ENCODE results near the gene ADAMTS14. TPM values are rescaled to one million over a fixed set of nuclear protein-coding genes. Genes with fewer than 3 reads are reported as not detected.

ADAMTS14 gene
- polyA plus RNA-seq, 1 donor (not counting 4 experiments of a cell fraction or from before 2014, with no cell fraction given) = 0.09 TPM

DNA sequence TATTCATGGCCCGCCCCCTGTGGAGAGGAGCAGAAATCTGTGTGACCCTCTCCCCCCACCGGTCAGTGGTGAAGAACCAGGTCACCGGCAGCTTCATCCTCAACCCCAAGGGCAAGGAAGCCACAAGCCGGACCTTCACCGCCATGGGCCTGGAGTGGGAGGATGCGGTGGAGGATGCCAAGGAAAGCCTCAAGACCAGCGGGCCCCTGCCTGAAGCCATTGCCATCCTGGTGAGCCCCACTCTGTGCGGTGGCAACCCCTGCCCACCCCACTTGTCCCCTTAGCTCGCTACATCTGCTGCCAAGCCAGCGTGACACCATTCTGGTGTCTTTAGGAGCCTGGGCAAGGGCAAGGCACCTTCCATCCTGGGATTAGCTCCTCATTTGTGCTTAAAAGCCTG, 77.5 kb downstream of the ADAMTS14 start:
- DNase-seq (ENCODE audit: low read depth, low spot score) = no peak
- Histone ChIP-seq H3K36me3 (ENCODE audit: control insufficient read depth in 2 of 2, extremely low read depth in 1 of 2, insufficient read depth in 2 of 2, low read length in 2 of 2) (no peaks in the 10 kb centered on the region), H4K20me1 (ENCODE audit: control insufficient read depth, extremely low read depth, insufficient read depth, low read length) (peaks cover 3% of the 10 kb centered on the region), H3K4me1 (ENCODE audit: control insufficient read depth, extremely low read depth, insufficient read depth, low read length) (no peaks in the 10 kb centered on the region), H3K4me2 (ENCODE audit: control insufficient read depth, extremely low read depth, insufficient read depth, low read depth, low read length) (no peak overlapping the region), H3K9ac (ENCODE audit: control insufficient read depth, extremely low read depth, insufficient read depth, low read length) (no peak overlapping the region), H3K79me2 (ENCODE audit: control insufficient read depth, insufficient read depth, low read length) (no peaks in the 10 kb centered on the region), H3K4me3 (ENCODE audit: control insufficient read depth in 2 of 3, extremely low read depth in 1 of 3, insufficient read depth in 2 of 3, low read depth in 1 of 3, low read length in 3 of 3) (no peak overlapping the region), H2AFZ (ENCODE audit: control insufficient read depth, low read length) (no peak overlapping the region), H3K9me1 (ENCODE audit: control insufficient read depth, extremely low read depth, insufficient read depth, low read length) (no peaks in the 10 kb centered on the region), H3K27ac (ENCODE audit: control insufficient read depth, insufficient read depth, low read length) (no peak overlapping the region), H3K9me3 (ENCODE audit: control insufficient read depth, low read depth, low read length) (no peaks in the 10 kb centered on the region), H3K27me3 (ENCODE audit: control insufficient read depth, extremely low read depth, insufficient read depth, low read length) (peaks cover 10% of the 10 kb centered on the region)
- dilution Hi-C loops (cut with MboI; ENCODE audit: extremely low pct_ligation_motif_present, low sequenced_read_pairs) = no loop called here
- TF ChIP-seq EZH2 (IDR thresholded peaks at IDR 0.05; ENCODE audit: low read length) = no peak
- TF ChIP-seq, protein P1, sequence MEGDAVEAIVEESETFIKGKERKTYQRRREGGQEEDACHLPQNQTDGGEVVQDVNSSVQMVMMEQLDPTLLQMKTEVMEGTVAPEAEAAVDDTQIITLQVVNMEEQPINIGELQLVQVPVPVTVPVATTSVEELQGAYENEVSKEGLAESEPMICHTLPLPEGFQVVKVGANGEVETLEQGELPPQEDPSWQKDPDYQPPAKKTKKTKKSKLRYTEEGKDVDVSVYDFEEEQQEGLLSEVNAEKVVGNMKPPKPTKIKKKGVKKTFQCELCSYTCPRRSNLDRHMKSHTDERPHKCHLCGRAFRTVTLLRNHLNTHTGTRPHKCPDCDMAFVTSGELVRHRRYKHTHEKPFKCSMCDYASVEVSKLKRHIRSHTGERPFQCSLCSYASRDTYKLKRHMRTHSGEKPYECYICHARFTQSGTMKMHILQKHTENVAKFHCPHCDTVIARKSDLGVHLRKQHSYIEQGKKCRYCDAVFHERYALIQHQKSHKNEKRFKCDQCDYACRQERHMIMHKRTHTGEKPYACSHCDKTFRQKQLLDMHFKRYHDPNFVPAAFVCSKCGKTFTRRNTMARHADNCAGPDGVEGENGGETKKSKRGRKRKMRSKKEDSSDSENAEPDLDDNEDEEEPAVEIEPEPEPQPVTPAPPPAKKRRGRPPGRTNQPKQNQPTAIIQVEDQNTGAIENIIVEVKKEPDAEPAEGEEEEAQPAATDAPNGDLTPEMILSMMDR (optimal IDR thresholded peaks at IDR 0.05 in 1 of 3, IDR thresholded peaks at IDR 0.05 in 1 of 3, conservative IDR thresholded peaks at IDR 0.05 in 1 of 3; ENCODE audit: extremely low read depth in 1 of 3, insufficient read depth in 2 of 3, low read length in 3 of 3) = no peak
- no peak for FAIRE-seq

DNA sequence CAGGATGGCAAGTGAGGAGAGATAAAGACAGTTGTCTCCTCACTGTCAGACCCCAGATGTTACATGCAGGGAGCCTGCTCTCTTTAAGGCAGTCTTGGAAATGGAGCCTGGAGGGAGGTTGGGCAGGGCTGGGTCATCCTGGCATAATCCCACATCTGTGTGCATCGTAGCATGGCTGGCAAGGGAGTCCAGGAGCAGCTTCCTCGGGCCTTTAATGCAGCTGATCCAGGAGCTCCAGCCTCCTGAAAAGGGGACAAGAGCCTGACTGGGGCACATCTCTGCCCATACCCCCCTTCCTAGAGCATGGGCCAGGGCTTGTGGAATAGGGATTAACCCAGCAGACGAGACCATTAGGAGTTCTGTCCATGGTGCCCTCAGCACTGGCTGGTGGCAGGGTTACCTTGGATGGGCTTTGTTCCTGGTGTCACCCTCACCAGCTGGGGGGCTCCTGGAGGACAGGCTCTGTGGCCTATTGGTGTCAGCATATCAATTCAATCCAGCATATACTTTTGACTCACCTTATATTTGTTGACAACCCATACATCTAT, 77.9 kb downstream of the ADAMTS14 start:
- Histone ChIP-seq H3K9me1 (ENCODE audit: control insufficient read depth, extremely low read depth, insufficient read depth, low read length) (no peaks in the 10 kb centered on the region), H3K9ac (ENCODE audit: control insufficient read depth, extremely low read depth, insufficient read depth, low read length) (no peak overlapping the region), H3K9me3 (ENCODE audit: control insufficient read depth, low read depth, low read length) (no peaks in the 10 kb centered on the region), H3K27ac (ENCODE audit: control insufficient read depth, insufficient read depth, low read length) (no peak overlapping the region), H3K4me3 (ENCODE audit: control insufficient read depth in 2 of 3, extremely low read depth in 1 of 3, insufficient read depth in 2 of 3, low read depth in 1 of 3, low read length in 3 of 3) (no peak overlapping the region), H4K20me1 (ENCODE audit: control insufficient read depth, extremely low read depth, insufficient read depth, low read length) (peaks cover 3% of the 10 kb centered on the region), H3K4me1 (ENCODE audit: control insufficient read depth, extremely low read depth, insufficient read depth, low read length) (no peaks in the 10 kb centered on the region), H3K27me3 (ENCODE audit: control insufficient read depth, extremely low read depth, insufficient read depth, low read length) (peaks cover 6% of the 10 kb centered on the region), H3K4me2 (ENCODE audit: control insufficient read depth, extremely low read depth, insufficient read depth, low read depth, low read length) (no peak overlapping the region), H3K79me2 (ENCODE audit: control insufficient read depth, insufficient read depth, low read length) (no peaks in the 10 kb centered on the region), H3K36me3 (ENCODE audit: control insufficient read depth in 2 of 2, extremely low read depth in 1 of 2, insufficient read depth in 2 of 2, low read length in 2 of 2) (no peaks in the 10 kb centered on the region), H2AFZ (ENCODE audit: control insufficient read depth, low read length) (no peak overlapping the region)
- no peak for FAIRE-seq
- dilution Hi-C loops (cut with MboI; ENCODE audit: extremely low pct_ligation_motif_present, low sequenced_read_pairs) = no loop called here
- DNase-seq (ENCODE audit: low read depth, low spot score) = no peak
- no peak for TF ChIP-seq EZH2 (IDR thresholded peaks at IDR 0.05; ENCODE audit: low read length)
- TF ChIP-seq, protein P1 (optimal IDR thresholded peaks at IDR 0.05 in 1 of 3, IDR thresholded peaks at IDR 0.05 in 1 of 3, conservative IDR thresholded peaks at IDR 0.05 in 1 of 3; ENCODE audit: extremely low read depth in 1 of 3, insufficient read depth in 2 of 3, low read length in 3 of 3) = no peak
